Activated CD4-positive, alpha-beta T cell treated with anti-CD3 and anti-CD28 coated beads for 36 hours (primary cell): ENCODE results near the gene RPS27A. TPM values are rescaled to one million over a fixed set of nuclear protein-coding genes. Genes with fewer than 3 reads are reported as not detected.
"Not testable (repeated sequence)": the region's sequence is repeated elsewhere in the genome, so short reads cannot be mapped to it uniquely, and the experiment has no call there.

Source experiments
- ATAC-seq: fragments of 200-7000 bp; cut with Tn5 transposase; one replicate; pipeline ENCODE4 v1.10.0; 2021; ENCODE audit warnings: mild to moderate bottlenecking, moderate library complexity
- CTCF ChIA-PET: fragments of 350-600 bp; sonication (Branson Sonifier 250); formaldehyde crosslinking; loops from one replicate; lab custom pipeline; 2021; ENCODE audit warnings: antibody characterized with exemption; lab: Charles Lee
- POLR2A ChIA-PET: fragments of 350-600 bp; sonication (Branson Sonifier 250); formaldehyde crosslinking; loops from one replicate; lab custom pipeline; 2021; ENCODE audit warnings: antibody characterized with exemption, inconsistent platforms; lab: Charles Lee
- DNase-seq: peaks from one replicate; pipeline ENCODE4 v3.0.0-alpha.2; 2020
- H3K27ac Mint-ChIP-seq: one replicate; pipeline ENCODE4 v1.8.0; 2021; ENCODE audit warnings: mixed read lengths
- H3K27me3 Mint-ChIP-seq: one replicate; pipeline ENCODE4 v1.8.0; 2021; ENCODE audit warnings: mixed read lengths
- H3K36me3 Mint-ChIP-seq: one replicate; pipeline ENCODE4 v1.8.0; 2021; ENCODE audit warnings: low read depth, mixed read lengths
- H3K4me1 Mint-ChIP-seq: one replicate; pipeline ENCODE4 v1.8.0; 2021; ENCODE audit warnings: mixed read lengths
- H3K4me3 Mint-ChIP-seq: one replicate; pipeline ENCODE4 v1.8.0; 2021; ENCODE audit warnings: mild to moderate bottlenecking, moderate library complexity, mixed read lengths
- H3K9me3 Mint-ChIP-seq: one replicate; pipeline ENCODE4 v1.8.0; 2021; ENCODE audit warnings: low read depth, mixed read lengths
- intact Hi-C, 2 experiments: fragments of 100-400 bp; cut with DNase I in 1 of 2; cut with micrococcal nuclease in 1 of 2; formaldehyde crosslinking; loops; one replicate each; pipeline versions ENCODE4 v1.14.2 to v1.15.1; 2022 to 2024; cut with DNase I, micrococcal nuclease
- total RNA-seq, 2 experiments: library from RNA; stranded (reverse); gene quantifications; one replicate each; pipeline ENCODE4 v1.2.3, GENCODE V29; 2021

Gene RPS27A
- 1,000 to 10,000 TPM in 1 of 2 experiments, 100 to 1,000 TPM in 1; 674 to 1,461 TPM for total RNA-seq

DNA sequence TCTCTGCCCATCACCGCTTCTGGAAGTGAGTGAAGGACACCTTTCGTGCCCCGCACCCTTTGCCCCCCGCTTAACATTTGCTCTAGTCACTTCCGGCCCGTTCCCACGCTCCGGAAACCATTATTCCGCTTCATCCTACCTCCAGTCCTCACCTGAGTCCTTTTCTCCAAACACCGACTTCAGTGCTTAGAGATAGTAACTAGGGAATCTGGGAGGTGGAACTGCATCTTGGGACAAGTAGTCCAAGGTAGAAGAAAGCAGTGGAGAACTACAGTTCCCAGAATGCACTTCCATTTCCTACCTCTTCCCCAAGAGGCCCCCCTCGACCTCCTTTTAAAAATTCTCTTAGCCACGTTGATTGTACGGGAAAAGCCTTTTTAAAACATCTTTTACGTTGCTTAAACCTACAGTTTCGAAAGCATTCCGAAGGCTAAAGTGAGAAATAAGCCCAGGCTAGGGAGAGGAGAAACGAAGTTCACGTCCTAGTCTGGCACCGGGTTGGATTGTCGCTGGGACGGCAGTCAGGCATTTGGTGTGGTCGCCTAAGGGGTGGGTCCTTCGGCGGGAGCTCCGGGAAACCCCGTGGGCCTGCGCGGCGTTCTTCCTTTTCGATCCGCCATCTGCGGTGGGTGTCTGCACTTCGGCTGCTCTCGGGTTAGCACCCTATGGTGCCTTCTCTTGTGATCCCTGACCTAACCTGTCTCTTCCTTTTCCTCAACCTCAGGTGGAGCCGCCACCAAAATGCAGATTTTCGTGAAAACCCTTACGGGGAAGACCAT is at the start of gene RPS27A, which contains the start of gene CLHC1:
Gene RPS27A (plus strand): TSS at position 605 of the 779 bp plus-strand sequence. CDS start 137 bp downstream, at position 742.
Gene CLHC1 (minus strand): TSS at position 210 of the 779 bp plus-strand sequence. CDS start 9,882 bp downstream, outside the sequence.
- intact Hi-C loops = loop anchor here (1.0 to 10.0 kb wide), 19 partner anchors 9 to 1465 kb away; partner anchors contain the start of genes CFAP36 (in 2 of the 2), EML6 (in 2 of the 2), MTIF2 (in 2 of the 2) and PPP4R3B (in 2 of the 2)
- Mint-ChIP-seq H3K27ac (peak within 1 kb of the TSS; percentile 98), H3K4me3 (peak within 1 kb of the TSS; percentile 98), H3K4me1 (peaks cover 60% of the 10 kb centered on the region), H3K27me3 (no peaks in the 10 kb centered on the region), H3K36me3 (peaks cover 67% of the 10 kb centered on the region), H3K9me3 (no peaks in the 10 kb centered on the region)
- POLR2A ChIA-PET = interaction anchor here (0.6 to 1.5 kb wide), 4 partner anchors 9 to 287 kb away, joined by 3 to 11 read pairs (median 3); partner anchors contain the start of genes CFAP36 and RTN4
- CTCF ChIA-PET = interaction anchor here (0.7 to 1.0 kb wide), 2 partner anchors 333 to 398 kb away, joined by 3 to 4 read pairs; no protein-coding TSS in a partner anchor
- peak; percentile 90 for ATAC-seq
- peak; percentile 95 for DNase-seq

DNA sequence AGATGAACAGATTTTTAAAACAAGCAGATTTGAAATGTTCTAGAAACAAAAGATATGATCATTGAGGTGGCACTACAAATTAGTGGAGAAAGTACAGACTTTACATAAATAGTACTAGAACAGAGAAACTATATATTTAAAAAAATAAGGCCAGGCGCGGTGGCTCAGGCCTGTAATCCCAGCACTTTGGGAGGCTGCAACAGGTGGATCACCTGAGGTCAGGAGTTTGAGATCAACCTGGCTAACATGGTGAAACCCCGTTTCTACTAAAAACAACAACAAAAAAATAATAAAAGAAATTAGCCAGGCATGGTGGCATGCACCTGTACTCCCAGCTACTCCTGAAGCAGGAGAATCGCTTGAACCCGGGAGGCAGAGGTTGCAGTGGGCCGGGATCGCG is 45.7 kb upstream of the RPS27A start:
- H3K27me3 Mint-ChIP-seq, ATAC-seq, intact Hi-C loops, H3K4me3 Mint-ChIP-seq, DNase-seq, POLR2A ChIA-PET, H3K27ac Mint-ChIP-seq, H3K4me1 Mint-ChIP-seq, H3K9me3 Mint-ChIP-seq: not testable (repeated sequence)
- CTCF ChIA-PET = interaction anchor here (1.1 kb wide), 1 partner anchor 483 kb away, joined by 3 read pairs; no protein-coding TSS in a partner anchor
- peaks cover 13% of the 10 kb centered on the region for H3K36me3 Mint-ChIP-seq

DNA sequence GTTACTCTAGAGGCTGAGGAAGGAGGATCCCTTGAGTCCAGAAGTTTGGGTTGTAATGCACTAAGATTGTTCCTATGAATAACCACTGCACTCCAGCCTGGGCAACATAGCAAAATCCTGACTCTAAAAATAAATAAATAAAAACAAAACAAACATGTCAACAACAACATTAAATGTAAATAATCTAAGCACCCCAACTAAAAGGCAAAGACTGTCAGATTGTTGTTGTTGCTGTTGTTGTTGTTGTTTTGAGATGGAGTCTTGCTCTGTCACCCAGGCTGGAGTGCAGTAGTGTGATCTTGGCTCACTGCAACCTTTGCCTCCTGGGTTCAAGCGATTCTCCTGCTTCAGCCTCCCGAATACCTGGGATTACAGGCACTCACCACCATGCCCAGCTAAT is 40.6 kb upstream of the RPS27A start:
- POLR2A ChIA-PET = not testable (repeated sequence)

DNA sequence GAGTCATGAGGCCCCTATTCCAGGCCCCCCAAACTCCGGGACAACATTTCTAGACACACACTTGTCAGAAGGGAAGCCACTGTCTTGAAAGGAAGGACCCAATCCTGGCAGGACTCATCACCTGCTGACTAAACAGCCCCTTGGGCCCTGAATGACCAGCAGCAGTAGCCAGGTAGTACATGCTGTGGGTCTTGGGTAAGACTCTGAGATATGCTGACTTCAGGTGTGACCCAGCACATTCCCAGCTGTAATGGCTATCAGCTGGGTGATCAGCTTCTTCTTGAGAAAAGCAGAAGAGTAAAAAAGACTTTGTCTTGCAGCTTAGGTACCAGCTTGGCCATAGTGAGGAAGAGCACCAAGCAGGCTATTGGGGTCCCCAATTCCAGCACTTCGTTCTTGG is 36.0 kb upstream of the RPS27A start:
- no peak overlapping the region for H3K27ac Mint-ChIP-seq
- no peak for ATAC-seq
- H3K9me3 Mint-ChIP-seq = peaks cover 21% of the 10 kb centered on the region
- ChIA-PET POLR2A (no interaction called here), CTCF (no interaction called here)
- H3K27me3 Mint-ChIP-seq = no peaks in the 10 kb centered on the region
- peaks cover 48% of the 10 kb centered on the region for H3K36me3 Mint-ChIP-seq
- no peak for DNase-seq
- H3K4me1 Mint-ChIP-seq = no peaks in the 10 kb centered on the region
- intact Hi-C loops = no loop called here
- no peak overlapping the region for H3K4me3 Mint-ChIP-seq

More for the DNA sequence above, 40.6 kb upstream of the RPS27A start:
- CTCF ChIA-PET, DNase-seq, H3K27ac Mint-ChIP-seq, ATAC-seq, H3K27me3 Mint-ChIP-seq, H3K9me3 Mint-ChIP-seq, H3K4me3 Mint-ChIP-seq, intact Hi-C loops, H3K4me1 Mint-ChIP-seq: not testable (repeated sequence)
- H3K36me3 Mint-ChIP-seq = peaks cover 24% of the 10 kb centered on the region

DNA sequence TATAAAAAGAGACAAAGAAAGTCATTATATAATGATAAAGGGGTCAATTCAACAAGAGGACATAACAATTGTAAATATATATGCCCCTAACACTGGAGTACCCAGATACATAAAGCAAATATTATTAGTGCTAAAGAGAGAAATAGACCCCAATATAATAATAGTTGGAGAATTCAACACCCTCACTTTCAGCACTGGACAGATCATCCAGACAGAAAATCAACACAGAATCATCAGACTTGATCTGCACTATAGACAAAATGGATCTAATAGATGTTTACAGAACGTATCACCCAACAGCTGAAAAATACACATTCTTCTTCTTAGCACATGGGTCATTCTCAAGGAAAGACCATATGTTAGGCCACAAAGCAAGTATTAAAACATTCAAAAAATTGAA is 32.1 kb upstream of the RPS27A start:
- ATAC-seq (no peak), DNase-seq (no peak)
- no peak overlapping the region for H3K4me3 Mint-ChIP-seq
- ChIA-PET CTCF (no interaction called here), POLR2A (no interaction called here)
- peaks cover 61% of the 10 kb centered on the region for H3K36me3 Mint-ChIP-seq
- intact Hi-C loops = no loop called here
- no peak overlapping the region for H3K27ac Mint-ChIP-seq
- H3K9me3 Mint-ChIP-seq = peaks cover 24% of the 10 kb centered on the region
- no peaks in the 10 kb centered on the region for H3K4me1 Mint-ChIP-seq
- H3K27me3 Mint-ChIP-seq = no peaks in the 10 kb centered on the region

DNA sequence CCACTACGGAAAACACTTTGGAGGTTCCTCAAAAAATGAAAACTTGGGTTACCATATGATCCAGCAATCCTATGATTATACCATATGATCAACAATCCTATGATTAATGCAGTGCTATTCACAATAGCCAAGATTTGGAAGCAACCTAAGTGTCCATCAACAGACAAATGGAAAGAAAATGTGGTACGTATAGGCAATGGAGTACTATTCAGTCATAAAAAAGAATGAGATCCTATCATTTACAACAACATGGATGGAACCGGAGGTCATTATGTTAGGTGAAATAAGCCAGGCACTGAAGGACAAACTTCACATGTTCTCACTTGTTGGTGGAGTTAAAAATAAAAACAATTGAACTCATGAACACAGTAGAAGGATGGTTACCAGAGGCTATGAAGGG is 28.0 kb upstream of the RPS27A start:
- peaks cover 37% of the 10 kb centered on the region for H3K36me3 Mint-ChIP-seq
- intact Hi-C loops = no loop called here

DNA sequence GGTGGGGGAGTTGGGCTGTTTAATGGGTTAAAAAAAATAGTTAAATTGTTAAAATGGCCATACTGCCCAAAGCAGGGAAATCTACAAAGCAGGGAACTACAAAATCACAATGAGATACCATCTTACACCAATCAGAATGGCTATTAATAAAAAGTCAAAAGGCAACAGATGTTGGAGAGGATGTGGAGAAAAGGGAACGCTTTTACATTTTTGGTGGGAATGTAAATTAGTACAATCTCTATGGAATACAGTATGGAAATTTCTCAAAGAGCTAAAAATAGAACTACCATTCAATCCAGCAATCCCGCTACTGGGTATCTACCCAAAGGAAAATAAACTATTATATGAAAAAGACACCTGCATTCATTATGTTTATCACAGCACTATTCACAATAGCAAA is 27.5 kb upstream of the RPS27A start:
- H3K27ac Mint-ChIP-seq = no peak overlapping the region
- no peaks in the 10 kb centered on the region for H3K27me3 Mint-ChIP-seq
- DNase-seq = no peak
- ATAC-seq = no peak
- CTCF ChIA-PET = interaction anchor here (0.5 to 0.6 kb wide), 2 partner anchors 18 to 161 kb away, joined by 3 to 4 read pairs; no protein-coding TSS in a partner anchor
- no peak overlapping the region for H3K4me3 Mint-ChIP-seq
- H3K9me3 Mint-ChIP-seq = peaks cover 16% of the 10 kb centered on the region
- H3K4me1 Mint-ChIP-seq = no peaks in the 10 kb centered on the region
- intact Hi-C loops = no loop called here
- H3K36me3 Mint-ChIP-seq = peaks cover 33% of the 10 kb centered on the region
- POLR2A ChIA-PET = no interaction called here

More for the DNA sequence above, 28.0 kb upstream of the RPS27A start:
- Mint-ChIP-seq H3K4me1 (no peaks in the 10 kb centered on the region), H3K9me3 (peaks cover 19% of the 10 kb centered on the region), H3K4me3 (no peak overlapping the region), H3K27me3 (no peaks in the 10 kb centered on the region), H3K27ac (no peak overlapping the region)
- ChIA-PET POLR2A (no interaction called here), CTCF (interaction anchor here (0.6 kb wide), 1 partner anchor 18 kb away, joined by 4 read pairs; no protein-coding TSS in a partner anchor)
- ATAC-seq = no peak
- DNase-seq = no peak

DNA sequence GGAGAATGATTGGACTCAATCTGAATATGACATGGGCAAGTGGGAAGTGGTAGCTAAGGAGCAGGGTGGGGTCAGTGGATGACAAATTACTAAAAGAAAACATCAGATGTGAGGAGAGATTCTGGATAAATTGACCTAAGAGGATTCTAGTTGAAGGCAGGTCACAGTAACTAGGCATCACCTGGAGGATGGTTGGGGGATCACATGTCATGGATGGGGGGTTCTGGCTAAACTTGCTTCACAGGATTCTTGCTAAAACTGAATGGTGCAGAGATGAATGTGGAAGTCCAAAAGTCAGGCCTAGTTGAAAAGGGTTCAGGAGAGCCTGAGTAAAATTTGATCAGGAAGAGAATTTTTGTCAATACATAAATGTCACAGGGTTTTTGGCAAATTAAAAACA is 18.7 kb upstream of the RPS27A start:
- intact Hi-C loops = no loop called here
- POLR2A ChIA-PET = no interaction called here

DNA sequence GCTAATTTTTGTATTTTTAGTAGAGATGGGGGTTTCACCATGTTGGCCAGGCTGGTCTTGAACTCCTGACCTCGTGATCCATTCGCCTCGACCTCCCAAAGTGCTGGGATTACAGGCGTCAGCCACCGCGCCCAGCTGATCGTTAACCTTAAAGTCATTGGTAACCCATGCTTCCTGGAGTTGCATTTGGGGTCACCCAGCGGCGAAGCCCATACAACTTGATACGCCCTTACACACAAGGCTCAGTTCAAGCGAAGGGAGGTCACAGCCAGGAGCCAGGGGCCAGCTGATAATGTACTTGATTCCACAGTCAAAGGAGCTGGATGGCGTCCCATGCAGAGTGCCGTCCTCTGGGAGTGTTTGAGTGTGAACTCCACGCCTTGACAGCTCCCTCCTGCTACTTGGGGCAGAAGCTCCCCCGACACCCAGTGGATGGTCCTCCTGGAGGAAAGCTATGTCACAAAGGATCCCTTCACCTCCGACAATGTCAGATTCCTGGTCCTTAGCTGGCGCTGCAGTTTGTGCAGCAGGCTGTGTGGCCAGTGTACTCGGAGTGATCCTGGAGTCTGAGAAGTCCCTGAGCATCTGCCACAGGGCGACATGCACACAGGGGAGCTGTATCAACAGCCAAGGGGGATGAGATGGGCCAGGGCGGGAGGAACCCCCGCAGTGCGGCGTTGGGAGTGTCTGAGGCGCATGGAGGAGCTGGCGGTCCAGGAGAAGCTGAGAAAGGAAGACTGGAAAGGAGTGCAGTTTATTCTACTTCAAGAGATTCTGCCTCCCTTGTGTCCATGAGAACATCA is 8.3 kb upstream of the RPS27A start:
- H3K4me3 Mint-ChIP-seq = peak overlapping the region; percentile 66
- intact Hi-C loops = loop anchor here (1.0 to 10.0 kb wide), 4 partner anchors 8 to 669 kb away; partner anchors contain the start of genes CLHC1 (in 2 of the 2), RPS27A (in 2 of the 2), RTN4 (in 2 of the 2) and MTIF2 (in 1 of the 2)
- CTCF ChIA-PET = interaction anchor here (0.7 to 1.4 kb wide), 3 partner anchors 189 to 441 kb away, joined by 3 read pairs; no protein-coding TSS in a partner anchor
- peaks cover 14% of the 10 kb centered on the region for H3K36me3 Mint-ChIP-seq
- peak overlapping the region; percentile 76 for H3K27ac Mint-ChIP-seq
- DNase-seq (no peak), ATAC-seq (no peak)
- H3K9me3 Mint-ChIP-seq = no peaks in the 10 kb centered on the region
- peaks cover 38% of the 10 kb centered on the region for H3K4me1 Mint-ChIP-seq
- no peaks in the 10 kb centered on the region for H3K27me3 Mint-ChIP-seq
- POLR2A ChIA-PET = interaction anchor here (0.5 to 2.2 kb wide), 5 partner anchors 9 to 600 kb away, joined by 3 to 11 read pairs (median 5); partner anchors contain the start of genes CLHC1, RPS27A and RTN4

More for the DNA sequence above, 18.7 kb upstream of the RPS27A start:
- no peak for ATAC-seq
- Mint-ChIP-seq H3K27ac (no peak overlapping the region), H3K9me3 (no peaks in the 10 kb centered on the region), H3K27me3 (no peaks in the 10 kb centered on the region), H3K4me3 (no peak overlapping the region), H3K4me1 (no peaks in the 10 kb centered on the region), H3K36me3 (no peaks in the 10 kb centered on the region)
- CTCF ChIA-PET = interaction anchor here (0.5 kb wide), 1 partner anchor 116 kb away, joined by 3 read pairs; no protein-coding TSS in a partner anchor
- DNase-seq = no peak

DNA sequence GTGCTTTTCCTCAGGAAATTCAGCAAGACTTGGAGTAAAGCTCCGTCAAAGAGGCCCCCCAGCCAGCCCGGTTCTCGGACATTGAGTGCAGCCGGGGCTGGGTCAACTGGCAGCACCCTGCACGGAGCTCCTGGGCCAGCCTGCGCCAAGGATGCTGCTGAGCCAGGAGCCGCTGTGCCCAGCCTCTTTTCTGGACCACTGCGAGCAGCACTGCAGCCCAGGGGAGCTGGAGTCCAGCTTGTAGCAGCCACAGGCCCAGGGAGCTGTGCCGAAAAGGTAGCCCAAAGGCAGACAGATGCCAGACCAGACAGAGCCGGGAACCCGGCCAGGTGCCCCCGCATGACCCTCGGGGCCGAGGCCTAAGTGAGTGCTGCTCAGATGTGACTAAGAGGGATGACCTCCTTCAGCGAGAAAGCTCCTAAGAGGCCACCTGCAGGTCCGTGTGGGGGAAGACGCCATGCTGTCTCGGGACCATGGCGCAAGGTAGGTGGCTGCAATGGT is 7.7 kb upstream of the RPS27A start:
- POLR2A ChIA-PET = interaction anchor here (0.5 to 2.2 kb wide), 3 partner anchors 8 to 600 kb away, joined by 3 to 11 read pairs (median 4); partner anchors contain the start of genes CLHC1 and RPS27A
- no peak for ATAC-seq
- CTCF ChIA-PET = interaction anchor here (0.8 to 1.4 kb wide), 2 partner anchors 212 to 296 kb away, joined by 3 read pairs; no protein-coding TSS in a partner anchor
- Mint-ChIP-seq H3K36me3 (peaks cover 19% of the 10 kb centered on the region), H3K4me1 (peaks cover 41% of the 10 kb centered on the region), H3K4me3 (no peak overlapping the region), H3K27me3 (no peaks in the 10 kb centered on the region), H3K27ac (no peak overlapping the region), H3K9me3 (no peaks in the 10 kb centered on the region)
- no peak for DNase-seq
- intact Hi-C loops = loop anchor here in 1 of 2 experiments (10.0 kb wide), 1 partner anchor 670 kb away; no protein-coding TSS in a partner anchor
